Esophagus squamous epithelium (tissue), 4 donors: ENCODE data around the gene ZFYVE28.

Source experiments
- POLR2A ChIP-seq, 4 donors: fragments of 450-650 bp; IDR thresholded peaks; one replicate each; pipeline ENCODE4 v1.6.1; 2017; ENCODE audit warnings: antibody characterized with exemption in 4 of 4, mild to moderate bottlenecking in 4 of 4, moderate library complexity in 3 of 4
- TF ChIP-seq, protein P1 (sequence below), 6 experiments: fragments of 450-650 bp in 4 of 6; fragments of 200-600 bp in 2 of 6; sonication (generic) in 2 of 6; IDR thresholded peaks; one replicate each; pipeline ENCODE4 v1.5.1; 2016 to 2019; ENCODE audit warnings: antibody characterized with exemption in 6 of 6, mild to moderate bottlenecking in 4 of 6, moderate library complexity in 4 of 6

DNA sequence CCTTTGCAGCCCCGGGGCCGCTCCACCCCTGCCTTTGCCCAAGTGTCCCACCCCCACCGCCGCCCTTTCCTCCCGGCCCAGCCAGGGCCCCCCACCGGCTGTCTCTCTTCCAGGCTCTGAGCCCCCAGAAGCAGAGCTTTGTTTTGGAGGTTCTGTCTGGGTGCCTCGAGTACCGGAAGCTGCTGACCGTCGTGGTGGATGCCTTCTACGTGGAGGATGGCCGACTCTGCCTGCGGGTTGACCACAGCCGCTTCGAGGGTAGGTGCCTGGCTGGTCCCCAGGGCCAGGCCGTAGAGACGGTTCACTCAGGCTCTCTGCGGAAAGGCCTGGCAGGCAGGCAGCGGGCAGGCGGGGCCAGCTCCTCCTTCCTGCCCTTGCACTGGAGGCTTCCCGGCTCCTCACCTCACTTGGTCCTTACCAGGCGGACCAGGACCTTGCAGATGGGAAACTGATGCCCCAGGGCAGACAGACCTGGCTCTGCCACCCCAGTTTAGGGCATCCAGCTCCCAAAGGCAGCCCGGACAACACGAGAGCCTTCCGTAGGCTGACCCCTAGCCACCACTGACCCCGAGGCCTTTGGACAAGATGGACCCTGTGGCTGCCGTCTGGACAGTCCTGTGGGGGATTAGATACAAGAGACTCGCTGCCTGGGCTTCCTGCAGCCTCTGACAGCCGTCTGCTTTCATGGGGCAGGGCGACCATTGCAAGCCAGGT lies 18.5 kb upstream of the ZFYVE28 start:
- TF ChIP-seq, protein P1, sequence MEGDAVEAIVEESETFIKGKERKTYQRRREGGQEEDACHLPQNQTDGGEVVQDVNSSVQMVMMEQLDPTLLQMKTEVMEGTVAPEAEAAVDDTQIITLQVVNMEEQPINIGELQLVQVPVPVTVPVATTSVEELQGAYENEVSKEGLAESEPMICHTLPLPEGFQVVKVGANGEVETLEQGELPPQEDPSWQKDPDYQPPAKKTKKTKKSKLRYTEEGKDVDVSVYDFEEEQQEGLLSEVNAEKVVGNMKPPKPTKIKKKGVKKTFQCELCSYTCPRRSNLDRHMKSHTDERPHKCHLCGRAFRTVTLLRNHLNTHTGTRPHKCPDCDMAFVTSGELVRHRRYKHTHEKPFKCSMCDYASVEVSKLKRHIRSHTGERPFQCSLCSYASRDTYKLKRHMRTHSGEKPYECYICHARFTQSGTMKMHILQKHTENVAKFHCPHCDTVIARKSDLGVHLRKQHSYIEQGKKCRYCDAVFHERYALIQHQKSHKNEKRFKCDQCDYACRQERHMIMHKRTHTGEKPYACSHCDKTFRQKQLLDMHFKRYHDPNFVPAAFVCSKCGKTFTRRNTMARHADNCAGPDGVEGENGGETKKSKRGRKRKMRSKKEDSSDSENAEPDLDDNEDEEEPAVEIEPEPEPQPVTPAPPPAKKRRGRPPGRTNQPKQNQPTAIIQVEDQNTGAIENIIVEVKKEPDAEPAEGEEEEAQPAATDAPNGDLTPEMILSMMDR (IDR thresholded peaks at IDR 0.05): no peak
- no peak for TF ChIP-seq POLR2A (IDR thresholded peaks at IDR 0.05)
